HepG2 (cell line): ENCODE results near the gene GIPC3. TPM values are rescaled to one million over a fixed set of nuclear protein-coding genes. Genes with fewer than 3 reads are reported as not detected.

Experiments used
- CSRNP1 ChIP-seq: sonication (generic); formaldehyde crosslinking; IDR thresholded peaks from 2 replicates; pipeline ENCODE4 v1.8.1; 2023; ENCODE audit warnings: mild to moderate bottlenecking, missing genetic modification reagents
- GATAD2A ChIP-seq: IDR thresholded peaks from 2 replicates; pipeline ENCODE4 v1.6.1; 2016
- HMGXB3 ChIP-seq: sonication (generic); formaldehyde crosslinking; IDR thresholded peaks from 2 replicates; pipeline ENCODE4 v1.4.0; 2020; ENCODE audit warnings: missing genetic modification reagents, borderline replicate concordance
- KDM6A ChIP-seq: IDR thresholded peaks from 2 replicates; pipeline ENCODE4 v1.6.1; 2016; ENCODE audit warnings: low read depth
- MIXL1 ChIP-seq: IDR thresholded peaks from 2 replicates; pipeline ENCODE4 v1.6.1; 2016
- ZBED4 ChIP-seq: sonication (generic); formaldehyde crosslinking; IDR thresholded peaks from 2 replicates; pipeline ENCODE4 v1.4.0; 2020; ENCODE audit warnings: missing genetic modification reagents, borderline replicate concordance
- ZBTB10 ChIP-seq: sonication (generic); formaldehyde crosslinking; IDR thresholded peaks from 2 replicates; pipeline ENCODE4 v1.4.0; 2020; ENCODE audit warnings: missing genetic modification reagents, borderline replicate concordance
- ZFX ChIP-seq: sonication (generic); formaldehyde crosslinking; IDR thresholded peaks from 2 replicates; pipeline ENCODE4 v1.4.0; 2020; ENCODE audit warnings: mild to moderate bottlenecking, low read depth, missing genetic modification reagents, moderate library complexity
- polyA plus RNA-seq, 8 experiments: library from polyadenylated mRNA; depleted of rRNA in 3 of 8; stranded (reverse) in 7 of 8; unstranded in 1 of 8; fragments of >200 nt; fragmentation: Illumina TruSeq in 4 of 8; extraction: Trizol in 4 of 8; gene quantifications; 2 replicates each; pipeline versions ENCODE4 v1.2.1 to v1.2.3, GENCODE V29; 2011 to 2016; ENCODE audit warnings: low read depth in 4 of 8, missing spikeins in 1 of 8, mixed read lengths in 1 of 8; ENCODE audit not compliant: insufficient read depth in 1 of 8
- total RNA-seq, 5 experiments: library from RNA; depleted of rRNA; stranded (reverse); fragments of >200 nt; fragmentation: Illumina TruSeq; extraction: Trizol; gene quantifications; 2 replicates each; pipeline ENCODE4 v1.2.3, GENCODE V29; 2016; ENCODE audit warnings: low read depth in 1 of 5

GIPC3 gene
- total and polyA plus RNA-seq, 2 of the 13 experiments (the other 11 are each of a cell fraction or from before 2014, with no cell fraction given) = 0.05 TPM; not detected in 1

- TF ChIP-seq ZBTB10 (peak; percentile 92), CSRNP1 (CRISPR knock-in tag) (peak; percentile 11; the same call in 1 of the 2 replicates), MIXL1 (CRISPR knock-in tag) (no peak), ZBED4 (no peak), ZFX (CRISPR knock-in tag) (peak; percentile 75), KDM6A (CRISPR knock-in tag) (no peak), GATAD2A (peak; percentile 29; the same call in 1 of the 2 replicates), HMGXB3 (CRISPR knock-in tag) (peak; percentile 13; the same call in 1 of the 2 replicates)
Measured at GRCh38 chr19:3557461-3558248, 27.6 kb upstream of the GIPC3 start, which contains the start of gene MFSD12 (continued).
